GM19099 (cell line): ENCODE measurements around the gene IDH2.

Source experiments
- POLR2A ChIP-seq: IDR thresholded peaks from 3 replicates; pipeline ENCODE4 v1.6.1; 2011; ENCODE audit warnings: low read depth; ENCODE audit not compliant: insufficient read length; ENCODE audit errors: extremely low read depth

IDH2 gene

DNA sequence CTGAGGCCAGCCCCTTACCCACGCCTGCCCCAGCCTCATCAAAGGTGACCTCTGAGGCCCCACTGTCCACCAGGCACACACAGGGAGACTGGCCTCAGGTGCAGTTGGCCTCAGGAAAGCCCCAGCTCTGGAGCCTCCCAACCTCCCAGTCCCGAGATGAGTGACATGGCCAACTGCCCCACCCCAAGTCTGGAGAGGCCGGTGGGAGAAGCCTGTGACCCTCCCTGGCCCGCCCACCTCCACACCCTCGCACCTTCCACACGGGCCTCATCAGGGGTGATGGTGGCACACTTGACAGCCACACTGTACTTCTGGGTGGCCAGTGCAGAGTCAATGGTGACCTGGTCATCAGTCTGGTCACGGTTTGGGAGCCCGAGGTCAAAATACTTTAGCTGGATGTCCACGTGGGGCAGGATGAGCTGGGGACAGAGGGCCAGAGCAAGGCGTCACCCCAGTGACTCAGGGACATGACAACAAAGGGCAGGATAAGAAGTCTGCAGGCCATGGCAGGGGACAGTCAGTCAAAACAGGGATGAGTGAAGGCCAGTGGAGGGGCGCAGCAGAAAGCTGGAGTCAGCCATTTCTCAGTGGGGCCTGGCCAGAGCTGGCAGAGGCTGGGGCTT is 11.9 kb downstream of the IDH2 start:
- no peak for TF ChIP-seq POLR2A

DNA sequence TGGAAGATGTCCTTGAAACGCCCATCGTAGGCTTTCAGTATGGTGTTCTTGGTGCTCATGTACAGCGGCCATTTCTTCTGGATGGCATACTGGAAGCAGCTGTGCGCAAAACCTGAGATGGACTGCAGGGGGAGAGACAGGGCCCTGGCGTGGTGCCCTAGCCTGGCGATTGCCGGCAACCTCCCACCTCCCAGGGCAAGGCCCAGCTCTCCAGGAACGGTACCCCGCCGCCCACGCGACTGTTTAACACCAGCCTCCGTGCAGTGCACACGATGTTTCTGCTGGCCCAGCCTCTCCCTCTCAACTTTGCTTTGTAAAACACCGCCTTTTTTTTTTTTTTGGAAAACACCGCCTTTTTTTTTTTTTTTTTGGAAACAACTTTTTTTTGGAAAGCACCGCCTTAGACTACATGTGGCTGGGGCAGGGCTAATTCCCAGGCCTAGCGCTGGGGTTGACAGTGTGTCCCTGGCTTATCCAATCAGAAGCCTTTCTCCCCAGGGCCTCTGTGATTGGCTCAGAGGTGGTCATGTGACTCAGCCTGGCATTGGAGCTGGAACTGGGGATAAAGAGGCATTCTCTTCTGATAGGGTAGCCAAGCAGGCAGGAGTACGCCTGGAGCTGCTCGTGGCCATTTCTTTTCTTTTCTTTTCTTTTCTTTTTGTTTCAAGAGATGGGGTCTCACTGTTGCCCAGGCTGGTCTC is 14.7 kb downstream of the IDH2 start:
- no peak for TF ChIP-seq POLR2A

DNA sequence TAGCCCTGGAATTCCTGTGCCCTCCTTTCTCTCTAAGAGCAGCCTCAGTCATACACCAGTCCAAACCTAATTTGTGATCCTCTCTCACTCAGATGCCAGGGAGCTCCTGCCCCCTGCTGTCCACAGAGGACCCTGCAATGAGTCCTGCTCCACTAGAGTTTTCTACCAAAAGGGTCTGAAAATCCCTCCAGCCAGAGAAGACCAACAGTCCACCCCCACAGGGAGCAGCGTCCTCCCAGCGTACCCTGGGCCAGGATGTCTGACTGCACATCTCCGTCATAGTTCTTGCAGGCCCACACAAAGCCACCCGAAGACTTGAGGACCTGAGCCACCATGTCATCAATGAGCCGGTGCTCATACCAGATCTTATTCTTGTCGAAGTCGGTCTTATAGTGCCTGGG is 15.4 kb downstream of the IDH2 start:
- no peak for TF ChIP-seq POLR2A

DNA sequence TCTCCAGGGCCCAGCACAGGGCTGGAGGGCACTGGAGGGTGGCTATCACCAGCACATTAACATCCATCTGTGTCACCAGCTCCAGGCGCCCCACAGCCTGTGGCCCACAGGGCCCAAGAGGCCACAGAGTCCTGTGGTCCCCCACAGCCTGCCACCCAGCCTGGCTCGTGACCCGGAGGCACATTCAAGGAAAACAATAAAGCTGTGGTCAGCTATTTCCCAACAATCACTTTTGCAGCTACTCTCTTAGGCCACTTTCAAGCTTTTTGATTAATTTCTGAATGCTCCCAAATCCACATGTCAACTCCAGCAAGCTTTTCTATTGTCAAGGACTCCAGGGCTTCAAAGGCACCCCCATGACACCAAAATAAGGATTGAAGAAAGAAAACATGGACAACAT is 16.7 kb downstream of the IDH2 start:
- TF ChIP-seq POLR2A, result no peak

DNA sequence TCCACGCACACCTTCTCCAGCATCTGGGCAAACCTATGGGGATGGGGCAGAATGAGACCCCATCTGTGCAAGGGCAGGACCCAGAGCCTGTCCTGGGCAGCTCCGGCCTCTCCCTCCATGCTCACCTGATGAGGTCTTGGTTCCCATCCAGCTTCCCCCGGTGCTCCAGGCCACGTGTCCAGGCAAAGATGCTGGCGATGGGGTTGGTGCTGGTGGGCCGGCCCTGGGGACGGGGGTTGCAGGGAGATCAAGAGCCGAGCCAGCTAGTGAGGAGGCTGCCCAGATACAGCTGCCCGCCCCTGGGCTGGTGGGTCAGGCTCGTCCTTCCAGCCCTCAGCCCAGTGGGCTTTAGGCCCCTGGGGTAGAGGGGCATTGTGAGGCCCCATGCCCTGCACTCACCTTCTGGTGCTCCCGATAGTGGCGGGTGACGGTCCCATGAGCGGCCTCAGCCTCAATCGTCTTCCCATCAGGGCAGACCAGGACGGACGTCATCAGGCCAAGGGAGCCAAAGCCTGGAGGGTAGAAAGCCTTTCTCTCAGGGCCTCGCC is 17.3 kb downstream of the IDH2 start:
- TF ChIP-seq POLR2A, result no peak

DNA sequence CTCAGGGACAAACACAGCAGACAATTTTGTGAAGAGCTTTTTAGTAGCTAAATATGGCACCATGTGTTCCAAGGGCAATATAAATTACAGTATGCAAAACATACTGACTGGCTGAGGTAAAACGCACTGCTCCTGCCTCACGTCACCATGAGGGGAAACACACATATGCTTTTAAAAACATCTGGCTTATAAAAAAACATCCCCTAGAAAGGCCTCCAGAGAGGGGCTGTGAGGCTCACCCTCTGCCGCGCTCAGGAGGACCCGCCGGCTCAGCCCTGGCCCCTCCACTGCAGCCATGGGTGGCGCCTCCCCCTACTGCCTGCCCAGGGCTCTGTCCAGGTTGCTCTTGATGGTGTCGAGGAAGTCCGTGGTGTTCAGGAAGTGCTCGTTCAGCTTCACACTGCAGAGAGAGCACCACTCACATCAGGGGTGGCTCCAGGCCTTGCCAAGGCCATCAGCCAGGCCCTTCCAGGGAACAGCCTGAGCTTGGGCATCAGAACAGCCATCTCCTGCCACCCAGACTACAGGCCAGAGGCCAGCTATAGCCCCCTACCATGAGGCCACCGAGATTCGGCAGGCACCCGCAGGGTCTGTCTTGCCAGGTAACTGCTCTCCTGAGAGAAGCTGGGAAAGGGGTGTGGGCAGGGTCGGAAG is 18.2 kb downstream of the IDH2 start:
- TF ChIP-seq POLR2A, result no peak

DNA sequence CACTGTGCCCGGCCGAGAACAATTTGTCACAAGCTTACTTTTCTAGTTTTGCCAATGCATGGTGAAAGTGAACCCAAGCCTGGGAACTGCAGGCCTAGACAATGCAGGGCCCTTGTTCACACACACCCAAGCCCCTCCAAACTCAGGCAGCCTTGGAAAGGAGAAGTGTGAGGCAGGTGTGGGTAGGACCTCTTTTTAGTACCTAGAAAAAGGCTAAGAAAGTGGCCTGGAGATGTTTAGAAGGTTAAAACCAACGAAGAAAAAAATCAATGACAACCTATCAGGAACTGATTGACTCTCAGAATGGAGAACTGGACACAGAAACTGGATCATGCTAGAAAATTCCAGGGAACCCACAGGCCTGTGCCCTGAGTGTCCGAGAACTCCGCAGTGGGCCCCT is 18.8 kb downstream of the IDH2 start:
- TF ChIP-seq POLR2A, result no peak

DNA sequence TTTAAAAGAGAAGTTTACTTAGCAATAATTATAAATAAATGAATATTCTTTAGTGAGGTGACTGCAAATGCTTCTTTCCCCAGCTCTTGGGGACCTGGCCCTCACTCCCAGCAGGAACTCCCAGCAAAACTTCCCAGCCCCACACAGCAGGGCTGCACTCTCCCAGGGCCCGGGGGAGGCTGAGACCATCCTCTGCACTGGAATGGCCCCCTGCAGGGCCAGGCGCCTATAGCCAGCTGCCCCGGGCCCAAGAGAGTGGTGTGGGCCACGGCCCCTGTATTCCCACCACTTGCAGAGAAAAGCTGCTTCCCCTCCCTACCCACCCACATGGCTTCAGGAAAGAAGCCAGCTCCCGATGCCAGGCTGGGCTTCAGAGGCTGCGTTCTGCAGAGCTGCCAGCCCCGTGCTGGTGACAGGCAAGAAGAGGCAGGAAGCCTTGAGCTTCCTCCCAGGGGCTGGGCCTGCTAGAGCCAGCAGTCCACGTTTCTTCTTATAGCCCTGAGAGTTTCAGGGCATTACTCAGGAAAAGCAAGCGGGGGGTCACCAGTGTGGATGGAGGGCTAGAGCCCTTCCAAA is 20.0 kb downstream of the IDH2 start:
- no peak for TF ChIP-seq POLR2A

DNA sequence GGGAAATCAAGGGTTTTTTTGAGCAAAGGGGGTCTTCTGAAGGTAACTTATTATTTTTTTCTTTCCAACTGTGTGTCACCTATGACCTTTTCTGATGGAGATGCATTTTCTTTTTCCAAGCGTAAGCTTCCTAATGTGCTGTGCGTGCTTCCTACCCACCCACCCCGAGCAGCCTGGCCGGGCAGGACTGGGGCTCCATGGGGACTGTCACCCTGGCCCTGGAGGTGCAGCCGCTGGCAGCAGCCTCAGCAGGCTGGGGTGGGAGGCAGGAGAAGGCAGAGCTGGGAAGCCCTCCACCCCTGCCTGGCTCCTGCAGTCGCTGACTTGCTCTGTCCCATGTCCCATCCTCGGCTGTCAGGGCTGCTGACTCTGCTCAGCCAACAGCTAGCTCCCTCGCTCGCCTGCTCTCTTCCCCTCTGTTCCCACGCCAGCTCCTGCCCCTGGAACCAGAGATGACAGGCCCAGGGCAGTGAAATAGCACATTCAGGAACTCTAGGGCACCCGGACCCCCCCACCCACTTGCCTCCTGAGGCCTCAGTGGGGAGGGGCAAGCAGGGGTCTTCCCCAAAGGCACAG is 21.4 kb downstream of the IDH2 start:
- TF ChIP-seq POLR2A, result no peak

DNA sequence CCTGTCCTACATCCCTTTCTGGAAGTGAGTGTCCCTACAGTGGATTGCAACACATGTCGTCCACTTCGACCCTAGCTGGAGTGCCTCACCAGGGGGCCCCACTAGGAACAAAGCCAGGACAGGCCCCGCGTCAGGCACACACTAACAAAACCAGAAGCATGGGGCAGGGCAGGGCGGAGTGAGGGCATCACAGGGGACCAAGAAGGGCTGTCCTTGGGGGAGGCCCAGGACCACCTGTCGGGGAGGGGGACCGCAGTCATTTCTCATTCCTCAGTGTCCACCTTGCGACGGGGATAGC is 21.9 kb downstream of the IDH2 start:
- TF ChIP-seq POLR2A, result no peak

DNA sequence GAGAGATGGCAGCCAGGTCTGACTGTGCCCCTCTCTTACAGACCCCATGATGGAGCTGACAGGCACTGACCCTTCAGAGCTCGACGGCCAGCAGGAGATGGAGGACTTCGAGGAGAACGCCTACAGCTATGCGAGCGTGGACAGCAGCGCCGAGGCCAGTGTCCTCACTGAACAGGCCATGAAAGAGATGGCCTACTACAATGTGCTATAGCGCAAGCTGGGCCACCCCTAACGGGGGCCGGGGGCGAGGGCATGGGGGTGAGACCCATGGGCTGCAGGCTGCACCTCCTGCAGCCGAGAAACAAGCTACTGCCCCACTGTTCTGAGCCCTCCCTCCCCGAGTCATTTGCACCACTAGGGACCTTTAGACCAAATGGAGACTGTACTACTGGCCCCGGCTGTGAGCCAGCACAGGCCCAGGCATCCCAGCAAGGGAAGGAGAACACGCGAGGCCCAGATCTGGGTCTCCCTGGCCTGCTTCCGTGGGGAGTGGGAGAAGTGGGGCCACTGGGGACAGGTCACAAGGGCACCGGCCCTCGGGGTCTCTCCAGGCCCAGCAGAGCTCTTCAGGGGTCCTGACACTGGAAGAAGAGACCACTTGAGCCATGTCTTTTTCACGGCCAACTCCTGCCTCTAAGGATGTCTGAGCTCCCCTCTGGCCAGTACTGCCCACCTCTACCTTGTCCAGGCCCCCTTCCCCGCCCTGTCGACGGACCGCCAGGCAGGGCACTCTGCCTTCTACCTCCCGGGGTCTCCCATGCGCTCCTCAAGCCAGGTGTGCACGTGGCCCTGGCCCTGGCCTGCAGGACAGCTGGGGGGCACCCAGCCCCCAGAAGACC is 22.4 kb downstream of the IDH2 start:
- no peak for TF ChIP-seq POLR2A

DNA sequence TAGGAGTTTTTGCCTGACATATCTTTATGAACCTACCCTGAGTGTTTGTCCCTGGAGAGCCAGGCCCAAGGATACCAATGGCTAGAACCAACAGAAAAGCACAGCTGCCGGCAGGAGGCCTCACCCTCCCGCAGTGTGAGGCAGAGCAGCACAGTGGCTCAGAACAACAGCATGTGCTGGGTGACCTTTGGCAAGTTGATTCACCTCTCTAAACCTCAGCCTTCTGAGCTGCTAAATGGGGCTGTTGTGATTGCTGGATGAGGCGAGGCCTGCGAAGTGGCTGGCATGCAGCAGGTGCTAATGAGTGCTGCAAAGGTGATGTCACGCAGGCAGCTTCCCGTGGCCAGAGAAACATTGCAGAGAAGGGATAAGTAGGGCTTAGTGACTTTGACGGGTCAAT is 23.3 kb downstream of the IDH2 start:
- TF ChIP-seq POLR2A, result no peak

DNA sequence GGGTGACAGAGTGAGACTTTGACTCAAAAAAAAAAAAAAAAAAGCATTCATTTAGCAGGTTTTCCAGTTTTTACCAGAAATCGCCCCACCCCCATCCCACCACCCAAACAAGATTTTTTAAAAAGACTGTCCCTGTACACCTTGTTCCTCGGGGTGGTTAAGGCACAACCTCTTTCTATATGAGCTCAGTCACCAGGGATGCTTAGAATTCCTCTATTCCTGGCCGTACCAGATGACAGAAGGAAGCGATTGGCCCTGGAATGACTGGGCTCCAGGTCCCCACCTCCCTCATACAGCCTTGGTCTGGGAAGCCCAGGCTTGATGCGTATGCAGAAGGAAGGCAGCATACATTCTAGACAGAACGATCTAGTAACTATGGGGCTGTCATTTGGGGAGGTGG is 25.6 kb downstream of the IDH2 start:
- TF ChIP-seq POLR2A, result no peak

DNA sequence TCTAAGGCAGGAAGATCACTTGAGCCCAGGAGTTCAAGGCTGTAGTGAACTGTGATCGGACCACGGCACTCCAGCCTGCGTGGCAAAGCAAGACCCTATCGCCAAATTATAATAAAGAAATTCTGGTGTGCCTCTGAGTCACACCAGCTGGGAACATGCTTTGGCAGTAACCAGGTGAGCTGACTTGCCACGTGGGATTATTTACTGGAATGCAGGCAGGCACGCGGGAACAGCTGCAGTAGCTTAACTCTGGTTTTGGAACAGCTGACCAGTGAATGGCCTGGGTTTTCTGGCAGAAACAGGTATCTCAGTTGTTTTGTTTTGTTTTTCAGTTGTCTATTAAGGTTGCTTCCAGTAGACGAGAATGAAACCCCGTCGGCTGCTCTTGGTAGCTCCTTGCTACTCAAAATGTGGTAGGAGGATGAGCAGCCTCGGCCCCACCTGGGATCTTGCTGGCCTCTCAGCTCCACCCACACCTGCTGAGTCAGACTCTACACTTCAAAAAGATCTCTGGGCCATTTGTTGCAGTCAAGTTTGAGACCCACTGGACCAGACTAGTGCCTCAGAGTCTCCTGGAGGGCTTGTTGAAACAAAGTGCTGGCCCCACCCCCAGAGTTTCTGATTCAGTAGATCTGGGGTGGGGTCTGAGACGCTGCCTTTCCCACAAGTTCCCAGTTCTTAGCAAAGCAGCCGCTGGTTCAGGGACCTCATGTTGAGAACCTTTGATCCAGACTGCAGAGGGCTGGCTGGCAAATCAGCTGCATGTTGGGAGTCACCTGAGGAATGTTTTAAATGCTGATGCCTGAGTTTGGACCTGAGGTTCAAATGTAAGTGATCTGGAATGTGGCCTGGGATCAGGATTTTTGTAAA is 26.6 kb downstream of the IDH2 start:
- no peak for TF ChIP-seq POLR2A
